SJSA1 (cell line): ENCODE data around the gene OGN. TPM values are rescaled to one million over a fixed set of nuclear protein-coding genes. Genes with fewer than 3 reads are reported as not detected.

Experiments used
- DNase-seq, 2 experiments: peaks; one replicate each; pipeline ENCODE4 v3.0.0-alpha.2; 2015 to 2020; ENCODE audit warnings: low spot score in 2 of 2, low read depth in 1 of 2
- H3K27ac ChIP-seq: fragments of 250-450 bp; sonication (Bioruptor Pico); 2 replicates; pipeline ENCODE4 v1.5.1; 2020; ENCODE audit warnings: mild to moderate bottlenecking, moderate library complexity
- H3K27me3 ChIP-seq: fragments of 250-450 bp; sonication (Bioruptor Pico); replicated peaks from 2 replicates; pipeline ENCODE4 v1.5.1; 2020; ENCODE audit warnings: mild to moderate bottlenecking, moderate library complexity
- H3K36me3 ChIP-seq: fragments of 250-450 bp; sonication (Bioruptor Pico); 2 replicates; pipeline ENCODE4 v1.5.1; 2020; ENCODE audit warnings: mild to moderate bottlenecking
- H3K4me1 ChIP-seq: fragments of 250-450 bp; sonication (Bioruptor Pico); replicated peaks from 2 replicates; pipeline ENCODE4 v1.6.1; 2021; ENCODE audit warnings: mild to moderate bottlenecking
- H3K4me3 ChIP-seq: fragments of 250-450 bp; sonication (Bioruptor Pico); 2 replicates; pipeline ENCODE4 v1.5.1; 2020; ENCODE audit warnings: mild to moderate bottlenecking
- H3K9me3 ChIP-seq: fragments of 250-450 bp; sonication (Bioruptor Pico); replicated peaks from 2 replicates; pipeline ENCODE4 v1.5.1; 2020; ENCODE audit warnings: mild to moderate bottlenecking
- total RNA-seq: library from RNA; depleted of rRNA; stranded (reverse); fragments of >200 nt; shearing (Covaris generic); gene quantifications from 2 replicates; pipeline ENCODE4 v1.2.3, GENCODE V29; 2014

OGN gene
- total RNA-seq, 1 experiment from 2014 or later = not detected

GRCh38 chr9:92385953-92386352 is 18.4 kb downstream of the OGN start:
- Histone ChIP-seq H3K27me3 (no peaks in the 10 kb centered on the region), H3K9me3 (no peaks in the 10 kb centered on the region), H3K27ac (no peak overlapping the region), H3K36me3 (no peaks in the 10 kb centered on the region), H3K4me1 (no peaks in the 10 kb centered on the region), H3K4me3 (no peak overlapping the region)
- no peak for DNase-seq

- Histone ChIP-seq H3K9me3 (no peaks in the 10 kb centered on the region), H3K27me3 (no peaks in the 10 kb centered on the region), H3K36me3 (no peaks in the 10 kb centered on the region), H3K4me3 (no peak overlapping the region), H3K4me1 (no peaks in the 10 kb centered on the region), H3K27ac (no peak overlapping the region)
- DNase-seq = no peak
Observed at GRCh38 chr9:92385477-92385876, 18.9 kb downstream of the OGN start.

- no peak for DNase-seq
- Histone ChIP-seq H3K27ac (no peak overlapping the region), H3K27me3 (no peaks in the 10 kb centered on the region), H3K4me3 (no peak overlapping the region), H3K9me3 (no peaks in the 10 kb centered on the region), H3K36me3 (no peaks in the 10 kb centered on the region), H3K4me1 (no peaks in the 10 kb centered on the region)
Observed at GRCh38 chr9:92385001-92385400, 19.4 kb downstream of the OGN start.

- no peaks in the 10 kb centered on the region for H3K36me3 ChIP-seq
- no peaks in the 10 kb centered on the region for H3K4me1 ChIP-seq
- no peak overlapping the region for H3K4me3 ChIP-seq
- no peaks in the 10 kb centered on the region for H3K9me3 ChIP-seq
- no peak for DNase-seq
- no peak overlapping the region for H3K27ac ChIP-seq
- no peaks in the 10 kb centered on the region for H3K27me3 ChIP-seq
Observed at GRCh38 chr9:92384375-92384774, 20.0 kb downstream of the OGN start.

- H3K4me1 ChIP-seq = no peaks in the 10 kb centered on the region
- H3K27ac ChIP-seq = no peak overlapping the region
- H3K27me3 ChIP-seq = no peaks in the 10 kb centered on the region
- H3K4me3 ChIP-seq = no peak overlapping the region
- H3K9me3 ChIP-seq = no peaks in the 10 kb centered on the region
- no peak for DNase-seq
- H3K36me3 ChIP-seq = no peaks in the 10 kb centered on the region
Observed at GRCh38 chr9:92381775-92382174, 22.6 kb downstream of the OGN start.

- H3K27me3 ChIP-seq = no peaks in the 10 kb centered on the region
- H3K27ac ChIP-seq = no peak overlapping the region
- no peak overlapping the region for H3K4me3 ChIP-seq
- H3K4me1 ChIP-seq = no peaks in the 10 kb centered on the region
- no peaks in the 10 kb centered on the region for H3K36me3 ChIP-seq
- H3K9me3 ChIP-seq = no peaks in the 10 kb centered on the region
- DNase-seq = no peak
Observed at GRCh38 chr9:92380603-92381002, 23.8 kb downstream of the OGN start.

- Histone ChIP-seq H3K27ac (no peak overlapping the region), H3K4me3 (no peak overlapping the region), H3K27me3 (no peaks in the 10 kb centered on the region), H3K4me1 (no peaks in the 10 kb centered on the region), H3K9me3 (no peaks in the 10 kb centered on the region), H3K36me3 (no peaks in the 10 kb centered on the region)
- DNase-seq = no peak
Observed at GRCh38 chr9:92378865-92379560, 25.4 kb downstream of the OGN start.

GRCh38 chr9:92377876-92378275 is 26.5 kb downstream of the OGN start:
- H3K9me3 ChIP-seq = no peaks in the 10 kb centered on the region
- H3K36me3 ChIP-seq = no peaks in the 10 kb centered on the region
- H3K4me3 ChIP-seq = no peak overlapping the region
- no peak for DNase-seq
- no peaks in the 10 kb centered on the region for H3K27me3 ChIP-seq
- no peaks in the 10 kb centered on the region for H3K4me1 ChIP-seq
- no peak overlapping the region for H3K27ac ChIP-seq

GRCh38 chr9:92373167-92373566 is 31.2 kb downstream of the OGN start:
- H3K9me3 ChIP-seq = no peaks in the 10 kb centered on the region
- no peaks in the 10 kb centered on the region for H3K4me1 ChIP-seq
- no peak for DNase-seq
- no peaks in the 10 kb centered on the region for H3K36me3 ChIP-seq
- no peak overlapping the region for H3K4me3 ChIP-seq
- H3K27me3 ChIP-seq = no peaks in the 10 kb centered on the region
- H3K27ac ChIP-seq = no peak overlapping the region

GRCh38 chr9:92369075-92369474 is 35.3 kb downstream of the OGN start:
- Histone ChIP-seq H3K27me3 (no peaks in the 10 kb centered on the region), H3K36me3 (no peaks in the 10 kb centered on the region), H3K4me1 (no peaks in the 10 kb centered on the region), H3K9me3 (no peaks in the 10 kb centered on the region), H3K27ac (no peak overlapping the region), H3K4me3 (no peak overlapping the region)
- DNase-seq = no peak

- no peaks in the 10 kb centered on the region for H3K36me3 ChIP-seq
- no peak overlapping the region for H3K27ac ChIP-seq
- no peak for DNase-seq
- no peaks in the 10 kb centered on the region for H3K27me3 ChIP-seq
- no peaks in the 10 kb centered on the region for H3K9me3 ChIP-seq
- H3K4me1 ChIP-seq = no peaks in the 10 kb centered on the region
- H3K4me3 ChIP-seq = no peak overlapping the region
Observed at GRCh38 chr9:92360083-92360482, 44.3 kb downstream of the OGN start.

- H3K27ac ChIP-seq = no peak overlapping the region
- H3K9me3 ChIP-seq = no peaks in the 10 kb centered on the region
- DNase-seq = no peak
- no peaks in the 10 kb centered on the region for H3K4me1 ChIP-seq
- H3K4me3 ChIP-seq = no peak overlapping the region
- no peaks in the 10 kb centered on the region for H3K36me3 ChIP-seq
- no peaks in the 10 kb centered on the region for H3K27me3 ChIP-seq
Observed at GRCh38 chr9:92359394-92359995, 44.9 kb downstream of the OGN start.

- Histone ChIP-seq H3K4me1 (peaks cover 3% of the 10 kb centered on the region; the same call in 1 of the 2 replicates), H3K36me3 (0 out of 2 replicates have a peak, but pooled peaks cover 4% of the 10 kb centered on the region), H3K27ac (no peak overlapping the region), H3K9me3 (no peaks in the 10 kb centered on the region), H3K4me3 (no peak overlapping the region), H3K27me3 (no peaks in the 10 kb centered on the region)
- no peak for DNase-seq
Observed at GRCh38 chr9:92353051-92353450, 51.3 kb downstream of the OGN start.

- no peaks in the 10 kb centered on the region for H3K9me3 ChIP-seq
Observed at GRCh38 chr9:92350740-92351133, 53.6 kb downstream of the OGN start.

More at GRCh38 chr9:92350740-92351133, 53.6 kb downstream of the OGN start:
- no peak for DNase-seq
- no peak overlapping the region for H3K27ac ChIP-seq
- H3K4me1 ChIP-seq = peaks cover 3% of the 10 kb centered on the region; the same call in 1 of the 2 replicates
- H3K36me3 ChIP-seq = peaks cover 4% of the 10 kb centered on the region; the same call in 1 of the 2 replicates
- no peak overlapping the region for H3K4me3 ChIP-seq
- H3K27me3 ChIP-seq = no peaks in the 10 kb centered on the region
